22Rv1 (cell line): ENCODE data around the gene BCR.

Experiments
- H3K27ac ChIP-seq: fragments of 450-650 bp; 2 replicates; pipeline ENCODE4 v1.5.1; 2017
- ZFX ChIP-seq: fragments of 450-650 bp; IDR thresholded peaks from 2 replicates; pipeline ENCODE4 v1.6.1; 2017; ENCODE audit warnings: antibody characterized with exemption, borderline replicate concordance
- TF ChIP-seq, protein P1 (sequence below): fragments of 450-650 bp; IDR thresholded peaks from 2 replicates; pipeline ENCODE4 v1.5.1; 2017; ENCODE audit warnings: mild to moderate bottlenecking

Gene BCR

DNA sequence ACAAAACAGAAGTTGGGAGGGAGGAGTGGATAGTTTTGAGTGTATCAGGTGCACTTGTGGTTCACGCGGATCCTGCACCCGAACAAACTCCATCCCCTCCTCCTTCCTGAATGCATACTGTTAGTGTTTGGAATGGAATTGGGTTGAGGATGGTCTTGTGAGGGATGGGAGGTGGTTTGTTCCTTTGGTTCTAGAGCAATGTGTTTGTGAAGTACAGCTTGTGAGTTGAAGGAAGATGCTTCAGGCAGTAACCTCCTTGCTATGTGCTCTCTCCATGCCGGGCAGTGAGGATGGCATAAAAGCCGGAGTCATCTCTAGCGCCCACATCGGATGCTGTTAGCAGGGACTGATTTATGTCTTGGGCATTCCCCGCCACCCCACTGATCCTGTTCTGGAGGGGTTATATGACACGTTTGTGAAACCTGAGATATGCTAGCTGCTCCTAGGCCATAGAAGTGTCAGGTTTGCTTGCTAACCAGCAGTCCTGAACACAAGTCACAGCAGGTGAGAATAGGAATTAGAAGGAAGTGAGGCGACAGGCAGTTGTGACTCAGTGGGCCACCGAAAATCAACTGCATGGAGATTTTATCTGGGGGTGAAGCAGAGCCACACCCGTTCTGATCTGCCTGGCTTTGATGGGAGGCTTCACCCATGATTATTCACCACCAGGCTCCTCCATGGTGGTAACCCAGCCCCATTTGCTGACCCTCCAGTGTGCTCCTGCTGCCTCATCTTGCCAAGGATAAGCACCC is 2.2 kb downstream of the BCR start:
- no peak overlapping the region for H3K27ac ChIP-seq
- no peak for TF ChIP-seq ZFX
- TF ChIP-seq, protein P1, sequence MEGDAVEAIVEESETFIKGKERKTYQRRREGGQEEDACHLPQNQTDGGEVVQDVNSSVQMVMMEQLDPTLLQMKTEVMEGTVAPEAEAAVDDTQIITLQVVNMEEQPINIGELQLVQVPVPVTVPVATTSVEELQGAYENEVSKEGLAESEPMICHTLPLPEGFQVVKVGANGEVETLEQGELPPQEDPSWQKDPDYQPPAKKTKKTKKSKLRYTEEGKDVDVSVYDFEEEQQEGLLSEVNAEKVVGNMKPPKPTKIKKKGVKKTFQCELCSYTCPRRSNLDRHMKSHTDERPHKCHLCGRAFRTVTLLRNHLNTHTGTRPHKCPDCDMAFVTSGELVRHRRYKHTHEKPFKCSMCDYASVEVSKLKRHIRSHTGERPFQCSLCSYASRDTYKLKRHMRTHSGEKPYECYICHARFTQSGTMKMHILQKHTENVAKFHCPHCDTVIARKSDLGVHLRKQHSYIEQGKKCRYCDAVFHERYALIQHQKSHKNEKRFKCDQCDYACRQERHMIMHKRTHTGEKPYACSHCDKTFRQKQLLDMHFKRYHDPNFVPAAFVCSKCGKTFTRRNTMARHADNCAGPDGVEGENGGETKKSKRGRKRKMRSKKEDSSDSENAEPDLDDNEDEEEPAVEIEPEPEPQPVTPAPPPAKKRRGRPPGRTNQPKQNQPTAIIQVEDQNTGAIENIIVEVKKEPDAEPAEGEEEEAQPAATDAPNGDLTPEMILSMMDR: no peak

DNA sequence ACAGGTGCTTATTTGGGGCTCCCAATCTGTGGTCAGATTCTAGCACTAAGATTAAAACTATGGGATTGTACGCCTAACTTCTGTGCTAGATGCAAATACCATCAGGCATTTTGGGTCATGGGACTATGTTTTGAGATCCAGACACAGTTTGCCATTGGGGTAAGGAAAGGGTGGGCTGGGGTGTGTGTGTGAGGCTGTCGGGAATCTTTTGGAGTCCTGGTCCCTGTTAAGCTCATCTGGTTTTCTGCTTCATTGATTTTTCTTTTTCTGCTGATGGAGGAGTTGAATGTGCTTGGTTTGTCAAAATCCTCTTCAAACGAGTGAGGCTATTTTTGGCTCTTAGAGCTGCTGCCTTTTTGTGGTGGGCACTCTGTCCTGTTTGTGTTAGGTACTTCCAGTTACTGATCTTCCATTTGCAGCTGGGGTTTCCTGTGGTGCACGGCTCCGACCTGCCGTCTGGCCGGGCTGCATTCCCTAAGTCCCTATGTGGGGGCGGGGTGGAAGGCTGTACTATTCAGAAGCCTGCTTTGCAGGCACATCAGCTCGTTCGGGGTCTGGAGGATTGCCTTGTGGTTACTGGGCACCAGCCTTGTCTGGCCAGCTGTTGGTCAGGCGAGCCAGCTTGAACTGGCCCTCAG is 2.9 kb downstream of the BCR start:
- TF ChIP-seq ZFX: no peak
- TF ChIP-seq, protein P1: no peak
- H3K27ac ChIP-seq: no peak overlapping the region

DNA sequence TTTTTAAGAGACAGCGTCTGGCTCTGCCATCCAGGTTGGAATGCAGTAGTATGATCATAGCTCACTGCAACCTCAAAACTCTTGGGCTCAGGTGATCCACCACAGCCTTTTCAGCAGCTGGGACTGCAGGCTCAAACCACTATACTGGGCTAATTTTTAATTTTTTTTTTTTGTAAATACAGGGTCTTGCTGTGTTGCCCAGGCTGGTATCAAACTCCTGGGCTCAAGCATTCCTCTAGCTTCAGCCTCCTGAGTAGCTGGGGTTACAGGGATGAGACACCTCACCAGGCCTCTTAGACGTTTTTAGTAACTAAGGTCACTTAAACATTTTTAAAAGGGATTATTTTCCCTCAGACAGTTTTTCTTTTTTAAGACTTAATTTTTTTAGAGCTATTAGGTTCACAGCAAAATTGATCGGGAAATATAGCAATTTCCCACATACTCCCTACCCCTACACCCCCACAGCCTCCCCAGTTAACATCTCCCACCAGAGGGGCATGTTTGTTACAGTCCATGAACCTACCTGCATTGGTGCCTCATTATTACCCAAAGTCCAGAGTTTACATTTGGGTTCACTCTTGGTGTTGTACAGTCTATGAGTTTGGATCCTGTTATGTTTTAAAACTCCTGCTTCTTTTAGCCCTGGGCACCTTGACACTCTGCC is 3.9 kb downstream of the BCR start:
- TF ChIP-seq ZFX: no peak
- TF ChIP-seq, protein P1: no peak
- H3K27ac ChIP-seq: no peak overlapping the region

DNA sequence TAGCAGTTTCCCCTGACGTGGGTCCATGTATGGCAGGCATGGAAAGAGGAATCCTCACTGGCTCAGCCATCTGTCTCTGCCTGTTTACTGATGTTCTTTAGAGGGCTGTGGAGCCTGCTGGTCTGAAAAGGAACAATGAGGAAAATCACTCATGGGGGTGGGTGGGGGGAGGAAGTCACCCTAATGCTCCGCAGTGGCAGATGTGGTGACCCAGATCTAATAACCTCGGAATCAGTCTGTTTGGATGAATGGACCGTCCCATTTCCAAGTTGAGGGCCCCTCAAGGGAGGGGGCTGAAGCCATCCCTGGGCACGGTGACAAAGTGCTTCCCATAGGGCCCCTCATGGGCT is 4.4 kb downstream of the BCR start:
- TF ChIP-seq, protein P1: no peak
- no peak for TF ChIP-seq ZFX
- no peak overlapping the region for H3K27ac ChIP-seq

DNA sequence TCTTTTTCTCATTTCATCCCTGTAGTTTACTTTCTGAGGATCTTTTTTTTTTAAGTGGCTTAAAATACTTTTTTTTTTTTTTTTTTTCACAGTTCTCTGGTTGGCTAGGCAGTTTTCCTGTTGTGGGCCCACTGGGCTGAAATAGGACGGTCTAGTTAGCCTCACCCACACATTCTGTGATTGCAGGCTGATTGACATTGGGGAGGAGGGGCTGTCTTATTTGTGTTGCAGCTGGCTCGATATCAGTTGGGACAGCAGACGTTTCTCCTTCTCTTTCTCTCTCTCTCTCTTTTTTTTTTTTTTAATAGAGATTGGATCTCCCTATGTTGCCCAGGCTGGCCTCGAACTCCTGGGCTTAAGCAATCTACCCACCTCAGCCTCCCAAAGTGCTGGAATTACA is 6.9 kb downstream of the BCR start:
- no peak overlapping the region for H3K27ac ChIP-seq
- TF ChIP-seq, protein P1: no peak
- TF ChIP-seq ZFX: no peak

DNA sequence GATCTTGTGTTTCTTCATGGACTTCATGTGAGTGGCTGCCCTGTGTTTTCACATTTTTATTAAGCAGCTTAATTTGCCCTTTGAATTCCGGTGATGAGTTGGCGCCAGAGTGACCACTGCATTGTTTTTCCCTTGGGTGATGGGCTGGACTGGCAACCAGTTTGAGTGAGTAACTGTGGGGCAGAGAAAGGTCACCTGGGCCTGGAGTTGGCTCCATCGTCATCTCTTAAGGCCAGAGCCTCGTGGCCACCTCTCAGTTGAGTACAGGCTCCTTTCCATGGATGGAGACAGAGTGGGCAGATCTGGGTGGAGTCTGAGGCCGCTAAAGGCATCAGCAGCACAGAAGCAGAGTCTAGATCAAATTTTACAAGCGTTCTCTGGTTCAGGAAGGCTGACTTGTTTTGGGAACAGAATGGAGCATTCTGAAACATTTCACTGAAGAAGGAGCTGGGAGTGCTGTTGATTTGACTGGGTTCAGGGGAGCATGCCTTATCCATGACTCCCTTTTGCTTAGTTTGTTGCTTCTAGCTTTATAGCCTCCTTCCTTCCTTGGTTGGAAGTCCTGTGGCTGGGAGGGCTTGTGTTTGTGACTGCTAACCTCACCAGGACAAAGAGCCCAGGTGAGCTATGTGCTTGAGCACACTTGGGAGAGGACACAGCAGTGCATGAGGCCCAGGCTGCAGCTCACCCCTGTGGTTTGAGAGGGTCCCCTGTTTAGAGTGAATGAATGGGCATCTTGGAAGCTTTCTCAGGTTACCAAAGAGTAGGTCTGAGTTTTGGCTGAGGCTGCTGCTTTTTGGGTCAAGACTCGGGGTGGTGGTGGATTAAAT is 7.8 kb downstream of the BCR start:
- no peak overlapping the region for H3K27ac ChIP-seq

More for the DNA sequence above, 7.8 kb downstream of the BCR start:
- TF ChIP-seq, protein P1: no peak
- TF ChIP-seq ZFX: no peak
